Esophagus muscularis mucosa (tissue), 4 donors: ENCODE data around the gene TEX53. TPM values are rescaled to one million over a fixed set of nuclear protein-coding genes. Genes with fewer than 3 reads are reported as not detected.

Source experiments
- DNase-seq: peaks from one replicate; pipeline ENCODE4 v3.0.0-alpha.2; 2017; ENCODE audit errors: extremely low spot score
- H3K27ac ChIP-seq, 4 donors: fragments of 200-600 bp; sonication (generic); replicated peaks in 1 of 4; 1 replicate in 3 of 4; 2 replicates in 1 of 4; pipeline ENCODE4 v1.5.1; 2016 to 2019; ENCODE audit warnings: mild to moderate bottlenecking in 1 of 4
- H3K27me3 ChIP-seq, 4 donors: fragments of 200-600 bp; sonication (generic); one replicate each; pipeline versions ENCODE4 v1.5.1 to v1.6.0; 2016 to 2019
- H3K36me3 ChIP-seq, 4 donors: fragments of 200-600 bp; sonication (generic); one replicate each; pipeline ENCODE4 v1.5.1; 2016 to 2019
- H3K4me1 ChIP-seq, 4 donors: fragments of 200-600 bp; sonication (generic); one replicate each; pipeline ENCODE4 v1.5.1; 2016 to 2019
- H3K4me3 ChIP-seq, 4 donors: fragments of 200-600 bp; sonication (generic); 1 replicate in 2 of 4; 2 replicates in 2 of 4; pipeline ENCODE4 v1.5.1; 2016 to 2019; ENCODE audit warnings: mild to moderate bottlenecking in 4 of 4, moderate library complexity in 1 of 4
- H3K9me3 ChIP-seq, 4 donors: fragments of 200-600 bp; sonication (generic); 1 replicate in 3 of 4; 2 replicates in 1 of 4; pipeline ENCODE4 v1.5.1; 2016 to 2019
- CTCF ChIP-seq, 3 experiments: fragments of 200-600 bp in 2 of 3; fragments of 450-650 bp in 1 of 3; sonication (generic) in 2 of 3; IDR thresholded peaks; one replicate each; pipeline ENCODE4 v1.5.1; 2017 to 2019; ENCODE audit warnings: antibody characterized with exemption in 3 of 3, mild to moderate bottlenecking in 2 of 3, moderate library complexity in 1 of 3
- EP300 ChIP-seq: sonication (generic); formaldehyde crosslinking; IDR thresholded peaks from one replicate; pipeline ENCODE4 v1.6.1; 2017; ENCODE audit warnings: antibody characterized with exemption
- POLR2A ChIP-seq: fragments of 450-650 bp; IDR thresholded peaks from one replicate; pipeline ENCODE4 v1.6.1; 2017; ENCODE audit warnings: antibody characterized with exemption, moderate library complexity, mild to moderate bottlenecking, low read depth
- POLR2AphosphoS5 ChIP-seq, 2 donors: sonication (generic); formaldehyde crosslinking; IDR thresholded peaks; one replicate each; pipeline ENCODE4 v1.6.1; 2017; ENCODE audit warnings: antibody characterized with exemption in 2 of 2
- WGBS: methylation state at CpG from one replicate; pipeline ENCODE4 v1.1.5; 2018; 5-methylcytosine and 5-hydroxymethylcytosine counted together
- intact Hi-C: fragments of 100-400 bp; cut with DNase I; formaldehyde crosslinking; loops from one replicate; pipeline ENCODE4 v1.15.1; 2023
- total RNA-seq, 4 donors: library from RNA; depleted of rRNA; stranded (reverse); fragments of >200 nt; gene quantifications; one replicate each; pipeline versions ENCODE4 v1.1.0 to v1.2.1, GENCODE V29; 2016

Gene TEX53
- not detected for total RNA-seq

- Histone ChIP-seq H3K9me3 (no peaks in the 10 kb centered on the region), H3K27ac (no peak within 1 kb of the TSS), H3K27me3 (no peaks in the 10 kb centered on the region), H3K4me1 (peaks cover 0 to 12% (median 10%) of the 10 kb centered on the region in 4 donors), H3K36me3 (no peaks in the 10 kb centered on the region), H3K4me3 (no peak within 1 kb of the TSS)
- WGBS = 100% methylated on average over 6 of the region's 6 CpGs
- no peak for DNase-seq
- no peak for TF ChIP-seq EP300
- intact Hi-C loops = loop anchor here (10.0 kb wide), 1 partner anchor 313 kb away; no protein-coding TSS in a partner anchor
These were observed at the start of gene TEX53 for GRCh38 chr9:114657705-114658104. TEX53 (minus strand) TSS chr9:114657805; CDS start chr9:114657774, 31 bp downstream.

- no peaks in the 10 kb centered on the region for H3K36me3 ChIP-seq
- H3K4me1 ChIP-seq = no peaks in the 10 kb centered on the region
- DNase-seq = no peak
- H3K4me3 ChIP-seq = no peak overlapping the region
- intact Hi-C loops = no loop called here
- TF ChIP-seq EP300 (no peak), POLR2AphosphoS5 (IDR thresholded peaks at IDR 0.05) (no peak), CTCF (IDR thresholded peaks at IDR 0.05) (no peak), POLR2A (no peak)
- H3K27me3 ChIP-seq = no peaks in the 10 kb centered on the region
- WGBS = 87% methylated on average over 2 of the region's 2 CpGs
- no peak overlapping the region for H3K27ac ChIP-seq
- no peaks in the 10 kb centered on the region for H3K9me3 ChIP-seq
These were observed 49.1 kb upstream of the TEX53 start for GRCh38 chr9:114706711-114707110.

- no peak overlapping the region for H3K4me3 ChIP-seq
- no peaks in the 10 kb centered on the region for H3K27me3 ChIP-seq
- no peak for TF ChIP-seq POLR2AphosphoS5 (IDR thresholded peaks at IDR 0.05)
- no peak for TF ChIP-seq POLR2A
- TF ChIP-seq CTCF (IDR thresholded peaks at IDR 0.05) = no peak
- no peak for TF ChIP-seq EP300
- no peaks in the 10 kb centered on the region for H3K4me1 ChIP-seq
- intact Hi-C loops = no loop called here
- H3K9me3 ChIP-seq = no peaks in the 10 kb centered on the region
- no peak for DNase-seq
- H3K27ac ChIP-seq = no peak overlapping the region
- no peaks in the 10 kb centered on the region for H3K36me3 ChIP-seq
These were observed 44.4 kb upstream of the TEX53 start for GRCh38 chr9:114701988-114702387.

- Histone ChIP-seq H3K4me3 (no peak overlapping the region), H3K27ac (no peak overlapping the region), H3K9me3 (no peaks in the 10 kb centered on the region), H3K27me3 (no peaks in the 10 kb centered on the region), H3K4me1 (no peaks in the 10 kb centered on the region), H3K36me3 (no peaks in the 10 kb centered on the region)
- TF ChIP-seq POLR2AphosphoS5 (IDR thresholded peaks at IDR 0.05) = no peak
- no peak for TF ChIP-seq CTCF (IDR thresholded peaks at IDR 0.05)
- TF ChIP-seq POLR2A = no peak
- TF ChIP-seq EP300 = no peak
- 90% methylated on average over 4 of the region's 4 CpGs for WGBS
- intact Hi-C loops = no loop called here
- no peak for DNase-seq
These were observed 40.3 kb upstream of the TEX53 start for GRCh38 chr9:114697951-114698351.

- no peak overlapping the region for H3K27ac ChIP-seq
- H3K4me1 ChIP-seq = no peaks in the 10 kb centered on the region
- H3K36me3 ChIP-seq = no peaks in the 10 kb centered on the region
- TF ChIP-seq POLR2A (no peak), POLR2AphosphoS5 (IDR thresholded peaks at IDR 0.05) (no peak), EP300 (no peak), CTCF (IDR thresholded peaks at IDR 0.05) (no peak)
- DNase-seq = no peak
- H3K9me3 ChIP-seq = no peaks in the 10 kb centered on the region
- 82% methylated on average over 6 of the region's 7 CpGs for WGBS
- intact Hi-C loops = no loop called here
- no peaks in the 10 kb centered on the region for H3K27me3 ChIP-seq
- no peak overlapping the region for H3K4me3 ChIP-seq
These were observed 39.4 kb upstream of the TEX53 start for GRCh38 chr9:114696814-114697544.
